ENCODE data around the gene ENPP1.

DNA sequence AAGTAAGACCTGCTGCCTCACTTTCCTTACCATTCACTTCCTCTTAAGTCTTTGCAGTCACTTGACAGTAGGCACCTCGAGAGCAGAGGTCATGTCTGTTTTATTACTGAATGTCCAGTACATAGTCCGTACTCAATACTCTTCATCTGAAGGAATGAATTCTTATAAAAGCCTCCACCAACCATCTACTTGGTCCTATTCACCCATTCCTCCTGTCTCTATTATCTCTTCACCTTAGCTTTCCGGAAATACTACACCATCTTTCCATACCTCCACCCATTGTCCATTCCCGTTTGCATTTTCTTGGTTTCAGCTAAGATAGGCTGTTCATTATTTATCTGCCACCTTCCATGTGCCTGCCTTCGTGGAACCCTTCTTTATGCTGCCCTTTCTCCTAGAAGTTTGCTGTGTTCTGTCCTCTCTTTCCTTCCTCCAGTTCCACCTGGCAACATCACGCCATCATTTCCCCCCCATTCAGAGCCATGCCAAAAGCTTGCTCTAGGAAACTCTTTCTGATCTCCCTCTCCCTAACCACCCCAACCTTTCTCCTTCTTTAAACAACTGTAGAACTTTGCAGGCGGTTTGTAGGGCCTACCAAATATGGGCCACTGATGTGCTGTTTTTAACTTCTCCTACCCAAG is 38.3 kb downstream of the ENPP1 start:
- TF ChIP-seq POLR2AphosphoS5 (IDR thresholded peaks at IDR 0.05; ENCODE audit: low read depth, low read length) (no peak), POLR2A (IDR thresholded peaks at IDR 0.05; ENCODE audit: low read depth, low read length) (no peak)

Data from GM12892 (cell line).